Mucosa of rectum (tissue), 2 donors: Measurements from ENCODE around the gene SPDYE2.
A peak's percentile ranks its signal among the peaks of the same experiment; 100 is the strongest.
"Not testable (repeated sequence)": the region's sequence is repeated elsewhere in the genome, so short reads cannot be mapped to it uniquely, and the experiment has no call there.

Source experiments
- H3K27ac ChIP-seq, 2 donors: one replicate each; pipeline ENCODE4 v1.7.0; 2013; ENCODE audit warnings: inconsistent platforms in 2 of 2, low read depth in 2 of 2, low read length in 2 of 2
- H3K27me3 ChIP-seq, 2 donors: one replicate each; pipeline ENCODE4 v1.7.0; 2013; ENCODE audit warnings: low read length in 2 of 2; ENCODE audit not compliant: control insufficient read depth in 2 of 2, insufficient read depth in 2 of 2
- H3K36me3 ChIP-seq, 2 donors: one replicate each; pipeline ENCODE4 v1.7.0; 2013; ENCODE audit warnings: low read length in 2 of 2; ENCODE audit not compliant: control insufficient read depth in 2 of 2, insufficient read depth in 2 of 2
- H3K4me1 ChIP-seq, 2 donors: one replicate each; pipeline ENCODE4 v1.7.0; 2013; ENCODE audit warnings: low read length in 2 of 2, mild to moderate bottlenecking in 1 of 2; ENCODE audit not compliant: control insufficient read depth in 2 of 2, insufficient read depth in 2 of 2
- H3K4me3 ChIP-seq, 2 donors: one replicate each; pipeline ENCODE4 v1.7.0; 2013; ENCODE audit warnings: low read length in 2 of 2
- H3K9ac ChIP-seq, 2 donors: one replicate each; pipeline ENCODE4 v1.7.0; 2013; ENCODE audit warnings: low read length in 2 of 2, low read depth in 1 of 2, mild to moderate bottlenecking in 1 of 2
- H3K9me3 ChIP-seq, 2 donors: one replicate each; pipeline ENCODE4 v1.7.0; 2013; ENCODE audit warnings: low read length in 2 of 2; ENCODE audit not compliant: control insufficient read depth in 2 of 2
- donor health status: healthy.
- donor health status: Normal muscosa, but diverticular disease.

SPDYE2 gene

GRCh38 chr7:102542083-102542482, 8.9 kb upstream of the SPDYE2 start:
- H3K27me3 ChIP-seq, H3K27ac ChIP-seq, H3K9me3 ChIP-seq, H3K4me1 ChIP-seq, H3K9ac ChIP-seq, H3K4me3 ChIP-seq, H3K36me3 ChIP-seq: not testable (repeated sequence)

- not testable (repeated sequence) for H3K4me1 ChIP-seq, H3K9ac ChIP-seq
Observed at GRCh38 chr7:102542771-102543170, 8.3 kb upstream of the SPDYE2 start.

GRCh38 chr7:102543596-102543995, 7.4 kb upstream of the SPDYE2 start, which contains the start of gene UPK3BL2:
UPK3BL2 (minus strand) TSS chr7:102543696; CDS start chr7:102543636, 60 bp downstream.
- H3K4me3 ChIP-seq, H3K27me3 ChIP-seq, H3K36me3 ChIP-seq, H3K27ac ChIP-seq, H3K9me3 ChIP-seq, H3K9ac ChIP-seq, H3K4me1 ChIP-seq: not testable (repeated sequence)

More at GRCh38 chr7:102542771-102543170, 8.3 kb upstream of the SPDYE2 start:
- H3K9me3 ChIP-seq, H3K27ac ChIP-seq, H3K36me3 ChIP-seq, H3K4me3 ChIP-seq, H3K27me3 ChIP-seq: not testable (repeated sequence)

- not testable (repeated sequence) for H3K4me1 ChIP-seq, H3K4me3 ChIP-seq, H3K36me3 ChIP-seq
Observed at GRCh38 chr7:102544372-102544771, 6.7 kb upstream of the SPDYE2 start.

GRCh38 chr7:102545288-102545687, 5.7 kb upstream of the SPDYE2 start:
- H3K36me3 ChIP-seq, H3K27me3 ChIP-seq, H3K27ac ChIP-seq, H3K9ac ChIP-seq, H3K4me1 ChIP-seq, H3K4me3 ChIP-seq, H3K9me3 ChIP-seq: not testable (repeated sequence)

More at GRCh38 chr7:102544372-102544771, 6.7 kb upstream of the SPDYE2 start:
- not testable (repeated sequence) for H3K27ac ChIP-seq, H3K9me3 ChIP-seq, H3K27me3 ChIP-seq, H3K9ac ChIP-seq

- not testable (repeated sequence) for H3K27me3 ChIP-seq, H3K4me3 ChIP-seq, H3K27ac ChIP-seq, H3K9ac ChIP-seq, H3K9me3 ChIP-seq, H3K36me3 ChIP-seq, H3K4me1 ChIP-seq
Observed at GRCh38 chr7:102546353-102546752, 4.7 kb upstream of the SPDYE2 start.

GRCh38 chr7:102568620-102569019, 17.6 kb downstream of the SPDYE2 start:
- not testable (repeated sequence) for H3K36me3 ChIP-seq, H3K27ac ChIP-seq, H3K27me3 ChIP-seq, H3K4me1 ChIP-seq, H3K9ac ChIP-seq, H3K4me3 ChIP-seq, H3K9me3 ChIP-seq

- H3K9me3 ChIP-seq, H3K4me1 ChIP-seq, H3K27me3 ChIP-seq, H3K36me3 ChIP-seq: not testable (repeated sequence)
- Histone ChIP-seq H3K27ac (peak within 1 kb of the TSS in 1 of 2 donors; percentile 52), H3K4me3 (peak within 1 kb of the TSS; percentile 71 to 80), H3K9ac (peak within 1 kb of the TSS; percentile 69 to 77)
Observed at GRCh38 chr7:102572261-102573239, 21.5 kb downstream of the SPDYE2 start, which contains the start of gene POLR2J3. POLR2J3 (minus strand) TSS chr7:102572583; CDS start chr7:102572521, 62 bp downstream.

- not testable (repeated sequence) for H3K27ac ChIP-seq, H3K36me3 ChIP-seq, H3K9ac ChIP-seq, H3K9me3 ChIP-seq, H3K4me3 ChIP-seq, H3K27me3 ChIP-seq, H3K4me1 ChIP-seq
Observed at GRCh38 chr7:102574607-102575006, 23.6 kb downstream of the SPDYE2 start.

- not testable (repeated sequence) for H3K27me3 ChIP-seq, H3K4me1 ChIP-seq, H3K4me3 ChIP-seq, H3K36me3 ChIP-seq, H3K9me3 ChIP-seq, H3K9ac ChIP-seq, H3K27ac ChIP-seq
Observed at GRCh38 chr7:102576363-102576762, 25.3 kb downstream of the SPDYE2 start.
